GM12872 (cell line): Measurements from ENCODE around the gene KRTAP10-4.
"Not testable (repeated sequence)": the region's sequence is repeated elsewhere in the genome, so short reads cannot be mapped to it uniquely, and the experiment has no call there.

Experiments used
- CTCF ChIP-seq: IDR thresholded peaks from 3 replicates; pipeline ENCODE4 v1.5.1; 2011; ENCODE audit warnings: low read depth, mild to moderate bottlenecking, low read length, moderate library complexity; ENCODE audit not compliant: insufficient read depth

Gene KRTAP10-4

DNA sequence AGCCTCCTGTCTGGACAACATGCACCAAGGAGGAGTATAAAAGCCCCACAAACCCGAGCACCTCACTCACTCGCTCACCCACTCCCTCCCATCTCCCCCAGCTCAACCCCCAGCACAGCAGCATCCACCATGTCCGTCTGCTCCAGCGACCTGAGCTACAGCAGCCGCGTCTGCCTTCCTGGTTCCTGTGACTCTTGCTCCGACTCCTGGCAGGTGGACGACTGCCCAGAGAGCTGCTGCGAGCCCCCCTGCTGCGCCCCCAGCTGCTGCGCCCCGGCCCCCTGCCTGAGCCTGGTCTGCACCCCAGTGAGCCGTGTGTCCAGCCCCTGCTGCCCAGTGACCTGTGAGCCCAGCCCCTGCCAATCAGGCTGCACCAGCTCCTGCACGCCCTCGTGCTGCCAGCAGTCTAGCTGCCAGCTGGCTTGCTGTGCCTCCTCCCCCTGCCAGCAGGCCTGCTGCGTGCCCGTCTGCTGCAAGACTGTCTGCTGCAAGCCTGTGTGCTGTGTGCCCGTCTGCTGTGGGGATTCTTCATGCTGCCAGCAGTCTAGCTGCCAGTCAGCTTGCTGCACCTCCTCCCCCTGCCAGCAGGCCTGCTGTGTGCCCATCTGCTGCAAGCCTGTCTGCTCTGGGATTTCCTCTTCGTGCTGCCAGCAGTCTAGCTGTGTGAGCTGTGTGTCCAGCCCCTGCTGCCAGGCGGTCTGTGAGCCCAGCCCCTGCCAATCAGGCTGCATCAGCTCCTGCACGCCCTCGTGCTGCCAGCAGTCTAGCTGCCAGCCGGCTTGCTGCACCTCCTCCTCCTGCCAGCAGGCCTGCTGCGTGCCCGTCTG is at the start of gene KRTAP10-4:
TSS of gene KRTAP10-4 (plus strand) at position 100 of the 827 bp plus-strand sequence. CDS start at position 130, 30 bp downstream.
- not testable (repeated sequence) for TF ChIP-seq CTCF

GRCh38 chr21:44524414-44525371 is 48.8 kb upstream of the KRTAP10-4 start:
- no peak for TF ChIP-seq CTCF

DNA sequence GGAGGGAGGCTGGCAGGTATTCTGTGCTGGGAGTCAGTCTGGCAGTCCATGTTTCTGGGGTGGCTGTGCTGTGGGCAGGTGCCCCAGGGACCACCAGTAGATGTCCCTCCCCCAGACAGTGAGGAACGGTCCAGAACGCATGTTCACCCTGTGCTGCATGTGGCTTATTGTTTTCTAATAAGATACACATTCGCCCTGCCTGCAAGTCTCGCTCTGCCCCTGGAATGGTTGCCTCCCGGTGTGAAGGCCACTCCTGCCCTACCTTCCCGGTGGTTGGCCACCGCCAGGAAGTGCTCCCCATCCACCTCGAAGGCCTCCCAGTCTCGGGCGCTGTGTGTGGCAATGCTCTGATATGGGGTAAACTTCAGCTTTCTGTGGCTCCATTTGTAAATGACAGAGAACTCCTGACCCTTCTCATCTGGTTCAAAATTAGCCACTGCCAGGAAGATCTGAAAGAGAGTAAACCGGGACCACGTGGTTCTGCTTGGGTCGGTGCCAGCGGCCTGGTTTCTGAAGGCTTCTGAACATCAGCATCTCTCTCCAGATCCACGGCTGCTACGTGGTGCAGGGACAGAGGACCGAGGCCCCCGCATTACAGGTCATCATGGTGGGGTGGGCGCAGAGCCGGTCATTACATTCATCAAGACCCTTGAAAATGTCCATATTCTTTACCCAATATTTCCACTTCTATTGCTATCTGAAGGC is 48.0 kb upstream of the KRTAP10-4 start:
- no peak for TF ChIP-seq CTCF

DNA sequence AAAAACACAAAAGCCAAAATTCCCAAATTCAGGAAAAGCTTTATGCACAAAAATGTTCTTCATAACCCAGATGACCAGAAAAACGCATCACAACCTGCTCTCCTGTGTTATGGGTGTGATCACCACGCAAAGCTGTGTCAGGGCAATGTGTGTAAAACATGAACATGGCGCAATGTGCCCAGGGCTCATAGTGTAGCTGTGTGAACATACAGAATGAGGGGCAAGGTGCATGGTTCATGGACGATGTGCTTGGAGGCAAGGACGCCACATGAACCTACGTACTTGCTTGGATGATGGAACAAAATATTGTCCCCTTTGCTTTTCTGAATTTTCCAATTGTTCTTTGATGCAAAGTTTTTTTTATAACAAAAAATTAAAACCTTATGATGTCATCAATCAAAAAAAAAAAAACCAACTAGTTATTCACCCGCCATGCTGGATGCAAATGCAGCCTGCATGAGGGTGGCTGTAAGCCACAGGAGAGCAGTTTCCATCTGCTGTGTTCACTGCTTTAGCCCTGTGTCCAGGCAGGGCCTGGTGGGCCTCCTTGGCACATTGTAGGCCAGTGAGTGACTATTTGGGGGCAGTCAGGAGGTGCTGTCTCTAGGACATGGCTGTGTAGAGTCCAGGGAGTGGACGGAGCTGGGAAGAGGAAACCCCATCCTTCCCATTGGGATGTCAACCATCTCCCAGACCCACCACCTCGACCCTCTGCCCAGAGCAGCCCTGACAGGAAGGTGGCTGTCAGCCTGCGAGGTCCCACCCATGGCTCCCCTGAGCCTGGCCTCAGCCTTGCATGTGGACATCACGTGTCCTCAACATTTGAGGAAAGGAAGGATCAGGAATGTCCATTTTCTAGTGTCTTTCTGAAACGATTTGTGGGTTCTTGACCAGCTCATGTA is 47.2 kb upstream of the KRTAP10-4 start:
- TF ChIP-seq CTCF = no peak

- TF ChIP-seq CTCF = no peak
These were observed 46.2 kb upstream of the KRTAP10-4 start for GRCh38 chr21:44527156-44527982.

DNA sequence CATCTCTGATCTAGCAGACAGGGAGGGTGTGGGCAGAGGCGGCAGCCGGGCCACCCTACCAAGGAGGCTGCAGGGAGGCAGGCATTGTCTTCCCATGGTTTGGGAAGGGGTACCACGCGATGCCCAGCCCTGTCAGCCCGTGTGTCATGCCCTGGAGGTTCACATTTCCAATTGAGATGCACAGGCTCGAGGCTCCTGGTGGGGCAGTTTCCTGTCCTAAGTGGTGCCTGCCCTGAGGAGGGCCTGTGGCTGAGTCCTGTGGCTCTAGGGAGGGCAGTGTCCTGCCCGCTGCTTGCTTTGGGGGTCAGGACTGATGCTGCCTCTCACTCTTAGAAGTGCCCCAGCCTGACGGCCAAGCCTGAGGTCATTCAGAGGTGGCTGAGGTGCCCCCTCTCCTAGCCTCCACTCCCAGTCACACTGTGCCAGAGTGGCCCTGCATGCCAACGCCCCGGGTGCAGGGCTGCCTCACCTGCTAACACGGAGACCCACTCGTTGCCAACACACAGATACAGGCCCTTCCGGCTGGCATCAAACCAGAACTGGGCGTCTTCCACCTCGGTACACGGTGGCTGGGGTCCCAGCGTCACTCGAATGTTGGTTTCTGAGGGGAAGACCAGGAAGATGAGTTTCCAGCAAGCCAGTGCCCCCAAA is 45.4 kb upstream of the KRTAP10-4 start:
- no peak for TF ChIP-seq CTCF
